ENCODE data around the gene PFDN2.

GRCh38 chr1:161145832-161146231, 28.0 kb upstream of the PFDN2 start:
- TF ChIP-seq CTCF (conservative IDR thresholded peaks at IDR 0.05) (no peak), ZFX (IDR thresholded peaks at IDR 0.05) (no peak)

Data from C4-2B (cell line).